HCT116 (cell line): ENCODE measurements around the gene DDX3Y. TPM values are rescaled to one million over a fixed set of nuclear protein-coding genes. Genes with fewer than 3 reads are reported as not detected.

Experiments used
- ATAC-seq: fragments of 200-7000 bp; cut with Tn5 transposase; 2 replicates; pipeline ENCODE4 v1.9.1; 2020; ENCODE audit warnings: mild to moderate bottlenecking, moderate library complexity
- BruUV-seq: library from RNA; stranded (reverse); fragments of 400-500 nt; replicated peaks from 2 replicates; lab custom pipeline; 2021; lab: Mats Ljungman, UMichigan
- CTCF ChIA-PET: fragments of 300-600 bp; sonication (Branson Sonifier 250); formaldehyde crosslinking; loops from one replicate; lab custom pipeline; 2021; ENCODE audit warnings: antibody characterized with exemption; lab: Charles Lee
- POLR2A ChIA-PET: fragments of 300-600, 350-600 bp; sonication (Branson Sonifier 250); formaldehyde crosslinking; loops from one replicate; lab custom pipeline; 2021; ENCODE audit warnings: antibody characterized with exemption; lab: Charles Lee
- RAD21 ChIA-PET, 2 experiments: fragments of 300-600 bp; sonication (Branson Sonifier 250); formaldehyde crosslinking; loops; one replicate each; lab custom pipeline; 2023; ENCODE audit warnings: low total read pairs in 2 of 2; ENCODE audit not compliant: uncharacterized antibody in 2 of 2, unreplicated experiment in 2 of 2, low non-redundant PET in 1 of 2; lab: Charles Lee
- DNase-seq: peaks from one replicate; pipeline ENCODE4 v3.0.0-alpha.2; 2010; ENCODE audit warnings: low read depth, low spot score
- H2AFZ ChIP-seq: fragments of 200-600 bp; shearing (Covaris generic), sonication (generic); 2 replicates; pipeline ENCODE4 v1.6.1; 2017; ENCODE audit warnings: low read depth, mixed run types, mixed read lengths, antibody characterized with exemption, low read length; ENCODE audit not compliant: poor library complexity, severe bottlenecking
- H3K27ac ChIP-seq: 2 replicates; pipeline ENCODE4 v1.5.1; 2012; ENCODE audit warnings: low read depth, low read length
- H3K27me3 ChIP-seq: fragments of 200-600 bp; sonication (generic); 2 replicates; pipeline ENCODE4 v1.6.1; 2016; ENCODE audit warnings: mixed run types, low read length, mixed read lengths; ENCODE audit not compliant: insufficient read depth
- H3K36me3 ChIP-seq, 2 experiments: fragments of 200-500 bp in 1 of 2; fragments of 200-600 bp in 1 of 2; sonication (Bioruptor generic) in 1 of 2; sonication (generic) in 1 of 2; 2 replicates each; pipeline versions ENCODE4 v1.5.1 to v1.6.1; 2014 to 2016; ENCODE audit warnings: low read length in 2 of 2, inconsistent platforms in 1 of 2, mixed read lengths in 1 of 2, mixed run types in 1 of 2; ENCODE audit not compliant: insufficient read depth in 2 of 2, control insufficient read depth in 1 of 2
- H3K4me1 ChIP-seq, 2 experiments: fragments of 200-600 bp in 1 of 2; sonication (generic) in 1 of 2; 2 replicates each; pipeline versions ENCODE4 v1.5.1 to v1.6.1; 2012 to 2017; ENCODE audit warnings: low read length in 2 of 2, inconsistent platforms in 1 of 2, mild to moderate bottlenecking in 1 of 2, mixed read lengths in 1 of 2, mixed run types in 1 of 2, moderate library complexity in 1 of 2; ENCODE audit not compliant: insufficient read depth in 2 of 2, control insufficient read depth in 1 of 2
- H3K4me2 ChIP-seq: fragments of 200-600 bp; sonication (generic); 2 replicates; pipeline ENCODE4 v1.6.1; 2017; ENCODE audit warnings: mixed run types, low read length, mixed read lengths
- H3K4me3 ChIP-seq, 2 experiments: fragments of 200-600 bp in 1 of 2; sonication (generic) in 1 of 2; replicated peaks in 1 of 2; 2 replicates each; pipeline ENCODE4 v1.5.1; 2011 to 2016; ENCODE audit warnings: low read length in 2 of 2, control low read depth in 1 of 2, low read depth in 1 of 2, mild to moderate bottlenecking in 1 of 2, mixed read lengths in 1 of 2, mixed run types in 1 of 2
- H3K79me2 ChIP-seq: fragments of 200-600 bp; sonication (generic); 2 replicates; pipeline ENCODE4 v1.6.1; 2017; ENCODE audit warnings: mild to moderate bottlenecking, mixed run types, low read length, moderate library complexity, mixed read lengths; ENCODE audit not compliant: insufficient read depth
- H3K9ac ChIP-seq: fragments of 200-600 bp; sonication (generic); 2 replicates; pipeline ENCODE4 v1.6.1; 2016; ENCODE audit warnings: low read length, mixed read lengths
- H3K9me2 ChIP-seq: fragments of 200-600 bp; sonication (generic), shearing (Covaris generic); 2 replicates; pipeline ENCODE4 v1.6.1; 2017; ENCODE audit warnings: mixed run types, mild to moderate bottlenecking, moderate library complexity; ENCODE audit not compliant: insufficient read depth
- H3K9me3 ChIP-seq, 2 experiments: fragments of 200-500 bp in 1 of 2; fragments of 200-600 bp in 1 of 2; sonication (Bioruptor generic) in 1 of 2; sonication (generic) in 1 of 2; 2 replicates each; pipeline ENCODE4 v1.6.1; 2014 to 2017; ENCODE audit warnings: low read length in 2 of 2, mixed read lengths in 2 of 2, inconsistent platforms in 1 of 2, low read depth in 1 of 2, mild to moderate bottlenecking in 1 of 2, mixed run types in 1 of 2, moderate library complexity in 1 of 2; ENCODE audit not compliant: control insufficient read depth in 1 of 2, insufficient read depth in 1 of 2
- H4K20me1 ChIP-seq: fragments of 200-600 bp; sonication (generic), shearing (Covaris generic); 2 replicates; pipeline ENCODE4 v1.6.1; 2017; ENCODE audit warnings: mixed run types, mild to moderate bottlenecking, moderate library complexity; ENCODE audit not compliant: insufficient read depth
- CBX3 ChIP-seq: IDR thresholded peaks from 2 replicates; pipeline ENCODE4 v1.6.1; 2012; ENCODE audit warnings: low read depth
- ELF1 ChIP-seq: IDR thresholded peaks from 2 replicates; pipeline ENCODE4 v1.6.1; 2012; ENCODE audit warnings: low read depth, borderline replicate concordance
- EZH2phosphoT487 ChIP-seq: fragments of 200-600 bp; IDR thresholded peaks from 2 replicates; pipeline ENCODE4 v1.6.1; 2018; ENCODE audit warnings: antibody characterized with exemption, borderline replicate concordance
- FOSL1 ChIP-seq: IDR thresholded peaks from 2 replicates; pipeline ENCODE4 v1.6.1; 2012; ENCODE audit warnings: low read depth
- MAX ChIP-seq: IDR thresholded peaks from 2 replicates; pipeline ENCODE4 v1.6.1; 2012
- POLR2AphosphoS5 ChIP-seq: IDR thresholded peaks from 2 replicates; pipeline ENCODE4 v1.6.1; 2011; ENCODE audit warnings: mild to moderate bottlenecking, low read depth, low read length, moderate library complexity
- RAD21 ChIP-seq: IDR thresholded peaks from 2 replicates; pipeline ENCODE4 v1.6.1; 2012; ENCODE audit warnings: low read depth, mild to moderate bottlenecking
- SP1 ChIP-seq: IDR thresholded peaks from 2 replicates; pipeline ENCODE4 v1.6.1; 2012; ENCODE audit warnings: low read depth
- SRF ChIP-seq: IDR thresholded peaks from 2 replicates; pipeline ENCODE4 v1.6.1; 2012; ENCODE audit warnings: low read depth
- TCF7L2 ChIP-seq: IDR thresholded peaks from 2 replicates; pipeline ENCODE4 v1.7.0; 2011; ENCODE audit warnings: borderline replicate concordance, inconsistent platforms; ENCODE audit not compliant: insufficient read depth, insufficient read length; ENCODE audit errors: extremely low read depth
- ZFX ChIP-seq: fragments of 450-650 bp; IDR thresholded peaks from 2 replicates; pipeline ENCODE4 v1.6.1; 2017
- ZNF274 ChIP-seq: fragments of 200-500 bp; sonication (Bioruptor generic); IDR thresholded peaks from 2 replicates; pipeline ENCODE4 v1.6.1; 2014; ENCODE audit warnings: mild to moderate bottlenecking, low read depth, low read length, inconsistent platforms
- intact Hi-C: fragments of 100-400 bp; cut with micrococcal nuclease; formaldehyde crosslinking; loops from 2 replicates; pipeline ENCODE4 v1.10.0; 2022
- total RNA-seq: library from RNA; stranded (reverse); gene quantifications from one replicate; pipeline ENCODE4 v1.2.1, GENCODE V29; 2021; ENCODE audit not compliant: unreplicated experiment
- TF ChIP-seq, protein P1 (sequence below): IDR thresholded peaks from 2 replicates; pipeline ENCODE4 v1.6.1; 2012; ENCODE audit warnings: low read depth
- TF ChIP-seq, protein P2 (sequence below): IDR thresholded peaks from 2 replicates; pipeline ENCODE4 v1.6.1; 2011; ENCODE audit warnings: mild to moderate bottlenecking, low read length, moderate library complexity; ENCODE audit not compliant: insufficient replicate concordance; ENCODE audit errors: extremely low read depth
- TF ChIP-seq, protein P3 (sequence below): IDR thresholded peaks from 2 replicates; pipeline ENCODE4 v1.6.1; 2012

Gene DDX3Y
- total RNA-seq, 1 experiment from 2014 or later: 33.8 TPM

GRCh38 chrY:12898604-12899003 lies 6.1 kb upstream of the DDX3Y start:
- ChIA-PET POLR2A (no interaction called here), RAD21 (no interaction called here), CTCF (no interaction called here)
- no peak overlapping the region for H2AFZ ChIP-seq
- H3K9me3 ChIP-seq: no peaks in the 10 kb centered on the region
- no peak overlapping the region for H3K4me2 ChIP-seq
- intact Hi-C loops: no loop called here
- no peaks in the 10 kb centered on the region for H3K9me2 ChIP-seq
- DNase-seq (no peak), ATAC-seq (no peak)
- H3K4me1 ChIP-seq: no peaks in the 10 kb centered on the region
- TF ChIP-seq FOSL1 (no peak), POLR2AphosphoS5 (no peak), ZFX (no peak), EZH2phosphoT487 (no peak), SRF (no peak), TCF7L2 (no peak), CBX3 (no peak), ZNF274 (no peak), SP1 (no peak), RAD21 (no peak), ELF1 (no peak), MAX (no peak)
- TF ChIP-seq, protein P1, sequence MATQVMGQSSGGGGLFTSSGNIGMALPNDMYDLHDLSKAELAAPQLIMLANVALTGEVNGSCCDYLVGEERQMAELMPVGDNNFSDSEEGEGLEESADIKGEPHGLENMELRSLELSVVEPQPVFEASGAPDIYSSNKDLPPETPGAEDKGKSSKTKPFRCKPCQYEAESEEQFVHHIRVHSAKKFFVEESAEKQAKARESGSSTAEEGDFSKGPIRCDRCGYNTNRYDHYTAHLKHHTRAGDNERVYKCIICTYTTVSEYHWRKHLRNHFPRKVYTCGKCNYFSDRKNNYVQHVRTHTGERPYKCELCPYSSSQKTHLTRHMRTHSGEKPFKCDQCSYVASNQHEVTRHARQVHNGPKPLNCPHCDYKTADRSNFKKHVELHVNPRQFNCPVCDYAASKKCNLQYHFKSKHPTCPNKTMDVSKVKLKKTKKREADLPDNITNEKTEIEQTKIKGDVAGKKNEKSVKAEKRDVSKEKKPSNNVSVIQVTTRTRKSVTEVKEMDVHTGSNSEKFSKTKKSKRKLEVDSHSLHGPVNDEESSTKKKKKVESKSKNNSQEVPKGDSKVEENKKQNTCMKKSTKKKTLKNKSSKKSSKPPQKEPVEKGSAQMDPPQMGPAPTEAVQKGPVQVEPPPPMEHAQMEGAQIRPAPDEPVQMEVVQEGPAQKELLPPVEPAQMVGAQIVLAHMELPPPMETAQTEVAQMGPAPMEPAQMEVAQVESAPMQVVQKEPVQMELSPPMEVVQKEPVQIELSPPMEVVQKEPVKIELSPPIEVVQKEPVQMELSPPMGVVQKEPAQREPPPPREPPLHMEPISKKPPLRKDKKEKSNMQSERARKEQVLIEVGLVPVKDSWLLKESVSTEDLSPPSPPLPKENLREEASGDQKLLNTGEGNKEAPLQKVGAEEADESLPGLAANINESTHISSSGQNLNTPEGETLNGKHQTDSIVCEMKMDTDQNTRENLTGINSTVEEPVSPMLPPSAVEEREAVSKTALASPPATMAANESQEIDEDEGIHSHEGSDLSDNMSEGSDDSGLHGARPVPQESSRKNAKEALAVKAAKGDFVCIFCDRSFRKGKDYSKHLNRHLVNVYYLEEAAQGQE: no peak
- TF ChIP-seq, protein P2, sequence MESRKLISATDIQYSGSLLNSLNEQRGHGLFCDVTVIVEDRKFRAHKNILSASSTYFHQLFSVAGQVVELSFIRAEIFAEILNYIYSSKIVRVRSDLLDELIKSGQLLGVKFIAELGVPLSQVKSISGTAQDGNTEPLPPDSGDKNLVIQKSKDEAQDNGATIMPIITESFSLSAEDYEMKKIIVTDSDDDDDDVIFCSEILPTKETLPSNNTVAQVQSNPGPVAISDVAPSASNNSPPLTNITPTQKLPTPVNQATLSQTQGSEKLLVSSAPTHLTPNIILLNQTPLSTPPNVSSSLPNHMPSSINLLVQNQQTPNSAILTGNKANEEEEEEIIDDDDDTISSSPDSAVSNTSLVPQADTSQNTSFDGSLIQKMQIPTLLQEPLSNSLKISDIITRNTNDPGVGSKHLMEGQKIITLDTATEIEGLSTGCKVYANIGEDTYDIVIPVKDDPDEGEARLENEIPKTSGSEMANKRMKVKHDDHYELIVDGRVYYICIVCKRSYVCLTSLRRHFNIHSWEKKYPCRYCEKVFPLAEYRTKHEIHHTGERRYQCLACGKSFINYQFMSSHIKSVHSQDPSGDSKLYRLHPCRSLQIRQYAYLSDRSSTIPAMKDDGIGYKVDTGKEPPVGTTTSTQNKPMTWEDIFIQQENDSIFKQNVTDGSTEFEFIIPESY: no peak
- TF ChIP-seq, protein P3, sequence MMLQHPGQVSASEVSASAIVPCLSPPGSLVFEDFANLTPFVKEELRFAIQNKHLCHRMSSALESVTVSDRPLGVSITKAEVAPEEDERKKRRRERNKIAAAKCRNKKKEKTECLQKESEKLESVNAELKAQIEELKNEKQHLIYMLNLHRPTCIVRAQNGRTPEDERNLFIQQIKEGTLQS: no peak
- no peaks in the 10 kb centered on the region for H3K36me3 ChIP-seq
- no peaks in the 10 kb centered on the region for H3K79me2 ChIP-seq
- H4K20me1 ChIP-seq: no peaks in the 10 kb centered on the region
- no peak overlapping the region for H3K27ac ChIP-seq
- no peak overlapping the region for H3K9ac ChIP-seq
- H3K4me3 ChIP-seq: no peak overlapping the region
- no peaks in the 10 kb centered on the region for H3K27me3 ChIP-seq
- no TSS peak for BruUV-seq
